Endothelial cell of umbilical vein (primary cell): ENCODE data around the gene GJB2.

Experiments
- CTCF ChIP-seq, 2 donors: IDR thresholded peaks; 1 replicate in 1 of 2; 2 replicates in 1 of 2; pipeline ENCODE4 v1.5.1; 2011; ENCODE audit warnings: low read length in 2 of 2, mild to moderate bottlenecking in 2 of 2, moderate library complexity in 2 of 2, control low read depth in 1 of 2, inconsistent platforms in 1 of 2, low read depth in 1 of 2; ENCODE audit not compliant: insufficient read depth in 1 of 2; ENCODE audit errors: extremely low read depth in 1 of 2
- EZH2 ChIP-seq: IDR thresholded peaks from 2 replicates; pipeline ENCODE4 v1.6.1; 2012; ENCODE audit warnings: borderline replicate concordance, low read depth, mild to moderate bottlenecking, moderate library complexity, low read length, inconsistent platforms; ENCODE audit not compliant: severe bottlenecking
- FOS ChIP-seq: IDR thresholded peaks from 2 replicates; pipeline ENCODE4 v1.6.1; 2011; ENCODE audit warnings: mild to moderate bottlenecking, low read length, moderate library complexity, borderline replicate concordance; ENCODE audit not compliant: insufficient read depth
- GATA2 ChIP-seq: IDR thresholded peaks from 2 replicates; pipeline ENCODE4 v1.7.0; 2011; ENCODE audit warnings: low read depth, mild to moderate bottlenecking, moderate library complexity, mixed read lengths, low read length; ENCODE audit not compliant: insufficient read length, insufficient read depth
- JUN ChIP-seq: IDR thresholded peaks from 2 replicates; pipeline ENCODE4 v1.6.1; 2011; ENCODE audit warnings: borderline replicate concordance, low read depth; ENCODE audit not compliant: insufficient read length, insufficient read depth
- MAX ChIP-seq: IDR thresholded peaks from 2 replicates; pipeline ENCODE4 v1.6.1; 2011; ENCODE audit not compliant: insufficient read depth, insufficient read length
- POLR2A ChIP-seq: IDR thresholded peaks from 2 replicates; pipeline ENCODE4 v1.6.1; 2012; ENCODE audit warnings: low read depth, mild to moderate bottlenecking, control low read depth, low read length
- POLR2AphosphoS5 ChIP-seq: IDR thresholded peaks from 2 replicates; pipeline ENCODE4 v1.6.1; 2012; ENCODE audit warnings: low read depth, mild to moderate bottlenecking, control low read depth, low read length, moderate library complexity; ENCODE audit not compliant: insufficient read depth

GRCh38 chr13:20151612-20152011, 41.1 kb downstream of the GJB2 start:
- no peak for TF ChIP-seq CTCF (IDR thresholded peaks at IDR 0.05; ENCODE audit: extremely low read depth in 1 of 2, insufficient read depth in 1 of 2, low read depth in 1 of 2, low read length in 2 of 2)
- TF ChIP-seq JUN = no peak
- no peak for TF ChIP-seq POLR2AphosphoS5
- no peak for TF ChIP-seq EZH2
- no peak for TF ChIP-seq GATA2
- TF ChIP-seq POLR2A = no peak
- TF ChIP-seq MAX = no peak
- no peak for TF ChIP-seq FOS
